Fibroblast of skin of right biceps (primary cell): ENCODE data around the gene ERV3-1.
"Not testable (repeated sequence)": the region's sequence is repeated elsewhere in the genome, so short reads cannot be mapped to it uniquely, and the experiment has no call there.

Experiments used
- DNase-seq: peaks from one replicate; pipeline ENCODE4 v3.0.0-alpha.2; 2013

The ERV3-1 gene

GRCh38 chr7:64999165-65000004, 7.1 kb downstream of the ERV3-1 start:
- DNase-seq: no peak

- no peak for DNase-seq
Measured at GRCh38 chr7:64998865-64999164, 7.7 kb downstream of the ERV3-1 start.

- DNase-seq: peak; percentile 41
Measured at GRCh38 chr7:64997927-64998391, 8.5 kb downstream of the ERV3-1 start.

GRCh38 chr7:64997164-64997908, 9.2 kb downstream of the ERV3-1 start:
- no peak for DNase-seq

GRCh38 chr7:64996305-64996704, 10.2 kb downstream of the ERV3-1 start:
- DNase-seq: no peak

- DNase-seq: no peak
Measured at GRCh38 chr7:64993901-64994300, 12.6 kb downstream of the ERV3-1 start.

GRCh38 chr7:64992971-64993370, 13.5 kb downstream of the ERV3-1 start:
- DNase-seq: no peak

GRCh38 chr7:64990936-64991335, 15.6 kb downstream of the ERV3-1 start, which contains the start of gene ZNF117:
TSS of gene ZNF117 (minus strand) at chr7:64991036.
- no peak for DNase-seq

GRCh38 chr7:64990216-64990615, 16.3 kb downstream of the ERV3-1 start:
- no peak for DNase-seq

- DNase-seq: no peak
Measured at GRCh38 chr7:64978497-64979203, 27.8 kb downstream of the ERV3-1 start.

GRCh38 chr7:64965594-64965993, 40.9 kb downstream of the ERV3-1 start:
- DNase-seq: no peak

- no peak for DNase-seq
Measured at GRCh38 chr7:64959072-64959747, 47.3 kb downstream of the ERV3-1 start.

- peak; percentile 37 for DNase-seq
Measured at GRCh38 chr7:64951250-64951848, 55.1 kb downstream of the ERV3-1 start.

GRCh38 chr7:64950673-64951072, 55.8 kb downstream of the ERV3-1 start:
- DNase-seq: not testable (repeated sequence)

GRCh38 chr7:64948774-64949173, 57.7 kb downstream of the ERV3-1 start:
- DNase-seq: not testable (repeated sequence)

GRCh38 chr7:64947252-64948000, 59.1 kb downstream of the ERV3-1 start:
- no peak for DNase-seq

GRCh38 chr7:64946772-64947171, 59.7 kb downstream of the ERV3-1 start:
- no peak for DNase-seq

- DNase-seq: no peak
Measured at GRCh38 chr7:64945503-64946175, 60.8 kb downstream of the ERV3-1 start.

- not testable (repeated sequence) for DNase-seq
Measured at GRCh38 chr7:64944667-64945502, 61.6 kb downstream of the ERV3-1 start.
